ENCODE results near the gene TLR7.

Gene TLR7

GRCh38 chrX:12843061-12843667 is 23.7 kb upstream of the TLR7 start:
- TF ChIP-seq PKNOX1 (IDR thresholded peaks at IDR 0.05) (no peak), TARDBP (IDR thresholded peaks at IDR 0.05) (no peak), CTBP1 (IDR thresholded peaks at IDR 0.05; ENCODE audit: borderline replicate concordance) (no peak), ARNT (IDR thresholded peaks at IDR 0.05) (no peak), ELF4 (IDR thresholded peaks at IDR 0.05) (no peak), FOXK2 (IDR thresholded peaks at IDR 0.05) (no peak), HDGF (IDR thresholded peaks at IDR 0.05; ENCODE audit: borderline replicate concordance) (no peak), L3MBTL2 (conservative IDR thresholded peaks at IDR 0.05) (no peak), BHLHE40 (IDR thresholded peaks at IDR 0.05; ENCODE audit: borderline replicate concordance) (no peak), NFRKB (IDR thresholded peaks at IDR 0.05) (no peak)
- no peak for DNase-seq (ENCODE audit: extremely low spot score)
- ChIA-PET POLR2A (no interaction called here), CTCF (no interaction called here)

- CTCF ChIA-PET, result no interaction called here
- POLR2A ChIA-PET, result no interaction called here
- TF ChIP-seq ARNT (IDR thresholded peaks at IDR 0.05) (no peak), TARDBP (IDR thresholded peaks at IDR 0.05) (no peak)
- DNase-seq (ENCODE audit: extremely low spot score), result no peak
Observed at GRCh38 chrX:12843668-12844279, 23.1 kb upstream of the TLR7 start.

- ChIA-PET POLR2A (no interaction called here), CTCF (no interaction called here)
Observed at GRCh38 chrX:12844319-12844718, 22.6 kb upstream of the TLR7 start.

GRCh38 chrX:12865359-12865758 is 1.5 kb upstream of the TLR7 start:
- CTCF ChIA-PET, result interaction anchor here (1.4 kb wide), 1 partner anchor 36 kb away, joined by 3 read pairs; no protein-coding TSS in a partner anchor
- POLR2A ChIA-PET, result no interaction called here
- no peak for DNase-seq (ENCODE audit: extremely low spot score)
- TF ChIP-seq FOXK2 (IDR thresholded peaks at IDR 0.05) (no peak), ZNF384 (IDR thresholded peaks at IDR 0.05) (no peak), NFRKB (IDR thresholded peaks at IDR 0.05) (no peak), PKNOX1 (IDR thresholded peaks at IDR 0.05) (no peak), ELF4 (IDR thresholded peaks at IDR 0.05) (no peak), CTBP1 (IDR thresholded peaks at IDR 0.05; ENCODE audit: borderline replicate concordance) (no peak), FOXM1 (IDR thresholded peaks at IDR 0.05; ENCODE audit: borderline replicate concordance) (no peak), SP1 (IDR thresholded peaks at IDR 0.05) (no peak), TARDBP (IDR thresholded peaks at IDR 0.05) (no peak)

More at GRCh38 chrX:12844319-12844718, 22.6 kb upstream of the TLR7 start:
- no peak for TF ChIP-seq BHLHE40 (IDR thresholded peaks at IDR 0.05; ENCODE audit: borderline replicate concordance)
- no peak for TF ChIP-seq PKNOX1 (IDR thresholded peaks at IDR 0.05)
- TF ChIP-seq LEF1 (IDR thresholded peaks at IDR 0.05; ENCODE audit: borderline replicate concordance), result no peak
- TF ChIP-seq CTBP1 (IDR thresholded peaks at IDR 0.05; ENCODE audit: borderline replicate concordance), result no peak
- no peak for TF ChIP-seq TARDBP (IDR thresholded peaks at IDR 0.05)
- no peak for TF ChIP-seq FOXM1 (IDR thresholded peaks at IDR 0.05; ENCODE audit: borderline replicate concordance)
- no peak for DNase-seq (ENCODE audit: extremely low spot score)

- no peak for TF ChIP-seq ARNT (IDR thresholded peaks at IDR 0.05)
- TF ChIP-seq ELF4 (IDR thresholded peaks at IDR 0.05), result no peak
- no peak for TF ChIP-seq ZNF384 (IDR thresholded peaks at IDR 0.05)
- no peak for TF ChIP-seq SP1 (IDR thresholded peaks at IDR 0.05)
- no peak for TF ChIP-seq L3MBTL2 (conservative IDR thresholded peaks at IDR 0.05)
- TF ChIP-seq TARDBP (IDR thresholded peaks at IDR 0.05), result no peak
- no peak for TF ChIP-seq BHLHE40 (IDR thresholded peaks at IDR 0.05; ENCODE audit: borderline replicate concordance)
- TF ChIP-seq FOXM1 (IDR thresholded peaks at IDR 0.05; ENCODE audit: borderline replicate concordance), result no peak
- TF ChIP-seq CTBP1 (IDR thresholded peaks at IDR 0.05; ENCODE audit: borderline replicate concordance), result no peak
- TF ChIP-seq HDGF (IDR thresholded peaks at IDR 0.05; ENCODE audit: borderline replicate concordance), result no peak
- TF ChIP-seq SUZ12 (IDR thresholded peaks at IDR 0.05), result no peak
- no peak for TF ChIP-seq NFRKB (IDR thresholded peaks at IDR 0.05)
- TF ChIP-seq FOXK2 (IDR thresholded peaks at IDR 0.05), result no peak
- TF ChIP-seq FOXA1 (IDR thresholded peaks at IDR 0.05), result no peak
- no peak for TF ChIP-seq PKNOX1 (IDR thresholded peaks at IDR 0.05)
- no peak for TF ChIP-seq LEF1 (IDR thresholded peaks at IDR 0.05; ENCODE audit: borderline replicate concordance)
- ChIA-PET POLR2A (no interaction called here), CTCF (no interaction called here)
- no peak for DNase-seq (ENCODE audit: extremely low spot score)
Observed at GRCh38 chrX:12867685-12868084, 813 bp downstream of the TLR7 start.

GRCh38 chrX:12868747-12869146 is 1.9 kb downstream of the TLR7 start:
- no peak for TF ChIP-seq NFRKB (IDR thresholded peaks at IDR 0.05)
- no peak for DNase-seq (ENCODE audit: extremely low spot score)
- CTCF ChIA-PET, result no interaction called here
- POLR2A ChIA-PET, result no interaction called here
